ENCODE measurements around the gene EVPLL. TPM values are rescaled to one million over a fixed set of nuclear protein-coding genes. Genes with fewer than 3 reads are reported as not detected.

Gene EVPLL
- total RNA-seq, 1 donor from 2014 or later = not detected

Small RNA genes within 50 kb of the gene (microRNA-seq; reads per million reads assigned to microRNA genes)
- gene MIR6778 = not detected

Other genes with a start within 250 kb of the EVPLL start
- 68.6 to 72.3 TPM (median 71.0 TPM) in 3 replicates for gene ALKBH5, start 193.9 kb upstream of the EVPLL start, total RNA-seq
- 70.8 to 72.5 TPM (median 72.1 TPM) in 3 replicates for gene LLGL1, start 152.1 kb upstream of the EVPLL start, total RNA-seq
- gene FLII, start 119.0 kb upstream of the EVPLL start, total RNA-seq = 190 to 202 TPM (median 199 TPM) in 3 replicates
- 22.5 to 25.2 TPM (median 23.8 TPM) in 3 replicates for gene MIEF2, start 117.1 kb upstream of the EVPLL start, total RNA-seq
- gene TOP3A, start 62.8 kb upstream of the EVPLL start, total RNA-seq = 59.0 to 61.0 TPM (median 59.1 TPM) in 3 replicates
- 18.2 to 19.3 TPM (median 18.4 TPM) in 3 replicates for gene SMCR8, start 62.5 kb upstream of the EVPLL start, total RNA-seq
- gene SHMT1, start 14.2 kb upstream of the EVPLL start, total RNA-seq = 19.2 to 22.4 TPM (median 20.5 TPM) in 3 replicates
- not detected in 3 replicates for gene LGALS9C, start 99.0 kb downstream of the EVPLL start, total RNA-seq

All from mesothelial cell of epicardium (in vitro differentiated cells).